Cardiac septum (tissue), 1 donor: ENCODE data around the gene ADSS2. TPM values are rescaled to one million over a fixed set of nuclear protein-coding genes. Genes with fewer than 3 reads are reported as not detected.

Experiments
- DNase-seq: peaks from one replicate; pipeline ENCODE4 v3.0.0-alpha.2; 2020; ENCODE audit warnings: low spot score
- intact Hi-C: fragments of 100-400 bp; cut with DNase I; formaldehyde crosslinking; loops from one replicate; pipeline ENCODE4 v1.14.0; 2022
- total RNA-seq: library from RNA; stranded (reverse); fragmentation: NEBNext Ultra II Directional; extraction: Animal tissue kit (Norgen Biotek cat#: 25700); gene quantifications from one replicate; pipeline ENCODE4 v1.2.1, GENCODE V29; 2021
- donor health status: DM: no; HTN: no; CAD: no.

Gene ADSS2
- total RNA-seq, 1 donor from 2014 or later = 8.6 TPM

DNA sequence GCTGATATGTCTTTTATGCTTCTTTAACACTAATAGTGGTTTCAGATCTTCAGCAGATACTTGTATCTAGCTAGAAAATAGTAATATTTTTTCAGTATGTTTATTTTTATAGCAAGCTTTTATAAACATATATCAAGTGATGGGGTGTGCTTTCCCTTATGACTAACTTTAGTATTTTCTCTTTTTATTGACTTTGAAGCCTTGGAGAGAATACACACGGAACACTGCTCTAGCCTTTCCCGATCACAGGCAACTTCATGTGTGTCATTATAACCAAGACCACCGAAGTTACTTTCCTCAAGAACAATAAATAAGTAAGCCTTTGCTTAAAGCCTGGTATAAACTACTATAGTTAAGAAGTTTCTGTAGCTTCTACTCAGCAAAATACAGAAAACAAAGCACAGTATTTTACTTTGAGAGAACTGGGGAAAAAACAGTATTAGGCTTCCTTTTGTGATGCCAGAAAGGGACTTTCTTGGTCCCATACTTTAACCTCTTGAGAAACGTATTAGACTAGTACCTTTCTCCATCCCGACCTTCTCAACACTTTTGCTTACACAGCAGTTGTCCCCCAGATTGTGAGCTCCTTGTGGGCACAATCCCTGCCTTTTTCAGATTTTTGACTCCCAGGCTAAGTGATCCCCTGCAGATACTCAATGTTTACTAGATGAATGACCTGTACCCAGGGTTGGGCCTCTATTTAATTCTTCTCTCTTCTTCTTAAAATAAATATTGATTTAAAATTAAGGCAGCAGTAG lies 3.3 kb downstream of the ADSS2 start:
- intact Hi-C loops = no loop called here
- no peak for DNase-seq

GRCh38 chr1:244447552-244447951 lies 4.2 kb downstream of the ADSS2 start:
- intact Hi-C loops = no loop called here

GRCh38 chr1:244447024-244447423 lies 4.7 kb downstream of the ADSS2 start:
- intact Hi-C loops = no loop called here
- no peak for DNase-seq

More at GRCh38 chr1:244447552-244447951, 4.2 kb downstream of the ADSS2 start:
- no peak for DNase-seq

GRCh38 chr1:244445320-244446181 lies 6.2 kb downstream of the ADSS2 start:
- DNase-seq = no peak
- intact Hi-C loops = no loop called here

GRCh38 chr1:244444854-244445253 lies 6.9 kb downstream of the ADSS2 start:
- intact Hi-C loops = no loop called here

GRCh38 chr1:244442850-244443249 lies 8.9 kb downstream of the ADSS2 start:
- intact Hi-C loops = no loop called here
- DNase-seq = no peak

More at GRCh38 chr1:244444854-244445253, 6.9 kb downstream of the ADSS2 start:
- no peak for DNase-seq

DNA sequence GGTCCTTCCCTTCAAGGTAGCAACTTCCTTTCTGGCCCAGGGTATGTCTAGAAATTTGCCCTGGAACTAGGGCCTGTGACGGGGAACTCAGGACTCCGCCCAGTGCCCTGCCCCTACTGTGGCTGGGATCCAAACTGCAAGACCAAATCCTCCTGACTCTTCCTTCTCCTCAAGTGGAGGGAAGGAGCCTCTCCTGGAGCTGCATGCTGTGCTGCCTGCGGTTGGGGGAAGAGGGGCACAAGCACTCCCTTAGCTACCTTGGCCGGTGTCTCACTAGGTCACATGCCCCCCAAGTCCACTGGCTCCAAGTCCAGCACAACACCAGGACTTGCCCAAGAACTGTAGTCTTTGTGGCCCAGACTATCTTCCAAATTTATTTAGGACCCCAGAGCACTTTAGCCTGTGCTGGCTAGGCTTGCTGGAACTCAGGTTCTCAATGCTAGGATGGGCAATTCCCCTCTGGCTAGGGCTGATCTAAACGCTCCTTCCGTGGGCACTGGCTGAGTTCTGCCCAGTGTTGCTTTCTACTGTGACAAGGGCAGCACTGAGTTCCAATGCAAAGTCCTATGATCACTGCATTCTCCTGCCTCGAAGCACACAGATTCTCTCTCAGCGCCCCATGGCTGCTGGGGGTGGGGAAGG lies 12.2 kb downstream of the ADSS2 start:
- DNase-seq = no peak
- intact Hi-C loops = no loop called here

DNA sequence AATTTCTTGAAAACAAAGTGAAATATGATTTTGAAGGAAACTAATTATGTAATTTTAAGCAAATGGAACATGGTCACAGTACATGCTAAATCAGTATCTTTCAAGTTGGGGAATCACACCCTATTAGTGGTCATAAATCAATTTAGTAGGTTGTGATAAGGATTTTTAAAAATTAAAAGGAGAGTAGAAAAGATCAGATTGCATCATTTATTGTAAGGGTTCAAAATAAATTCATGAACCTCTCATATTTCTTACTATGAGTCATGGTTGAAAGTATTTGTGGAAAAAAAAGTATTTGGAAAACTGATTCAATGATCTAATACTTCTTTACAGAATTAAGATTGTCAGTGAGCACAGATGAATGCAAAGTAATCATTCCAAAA lies 14.6 kb downstream of the ADSS2 start:
- intact Hi-C loops = no loop called here
- no peak for DNase-seq

- intact Hi-C loops = no loop called here
- DNase-seq = no peak
Measured at GRCh38 chr1:244436336-244437085, 15.2 kb downstream of the ADSS2 start.

DNA sequence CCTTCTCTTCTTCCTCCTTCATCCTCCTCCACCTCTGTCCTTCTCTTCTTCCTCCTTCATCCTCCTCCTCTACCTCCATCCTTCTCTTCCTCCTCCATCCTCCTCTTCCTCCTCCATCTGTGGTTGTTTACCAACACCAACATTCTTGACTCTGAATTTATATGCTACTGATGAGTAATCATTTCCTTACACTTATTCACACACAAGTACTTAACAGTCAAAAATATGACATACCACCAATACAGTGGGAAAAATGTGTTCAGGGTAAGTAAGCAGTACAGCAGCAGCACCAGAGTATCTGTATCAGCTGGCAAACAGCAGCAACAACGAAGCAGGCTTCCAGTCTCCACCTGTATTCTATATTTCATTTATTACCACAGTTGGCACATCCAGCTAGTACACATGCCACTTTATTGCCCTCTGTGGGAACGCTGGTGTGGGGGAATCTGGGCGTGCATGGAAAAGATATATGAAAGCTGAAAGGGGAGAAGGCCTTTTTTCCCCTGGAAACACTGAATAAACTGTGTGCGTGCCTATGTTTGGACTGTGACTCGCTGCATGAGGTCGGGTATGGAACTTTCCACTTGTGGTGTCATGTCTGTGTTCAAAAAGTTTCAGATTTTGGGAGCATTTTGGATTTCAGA lies 16.0 kb downstream of the ADSS2 start:
- intact Hi-C loops = no loop called here
- DNase-seq = no peak

DNA sequence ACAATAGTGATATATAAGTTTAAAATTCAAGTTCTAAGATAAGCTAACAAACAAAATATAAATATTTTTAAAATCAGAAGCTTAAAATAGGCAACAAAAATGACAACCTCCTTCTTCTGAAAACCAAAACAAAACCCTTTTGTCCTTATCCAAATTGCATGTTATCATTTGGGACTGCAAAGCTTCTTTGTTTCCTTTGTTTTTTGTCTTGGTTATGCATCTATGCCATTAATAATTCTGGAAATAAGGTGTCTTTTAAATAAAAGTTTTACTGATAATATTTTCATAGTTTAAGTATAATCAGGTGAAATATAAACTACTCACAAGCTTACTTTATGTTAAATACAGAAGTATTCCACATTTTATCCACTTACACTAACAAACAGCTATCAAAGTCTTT lies 20.5 kb downstream of the ADSS2 start:
- no peak for DNase-seq
- intact Hi-C loops = no loop called here

DNA sequence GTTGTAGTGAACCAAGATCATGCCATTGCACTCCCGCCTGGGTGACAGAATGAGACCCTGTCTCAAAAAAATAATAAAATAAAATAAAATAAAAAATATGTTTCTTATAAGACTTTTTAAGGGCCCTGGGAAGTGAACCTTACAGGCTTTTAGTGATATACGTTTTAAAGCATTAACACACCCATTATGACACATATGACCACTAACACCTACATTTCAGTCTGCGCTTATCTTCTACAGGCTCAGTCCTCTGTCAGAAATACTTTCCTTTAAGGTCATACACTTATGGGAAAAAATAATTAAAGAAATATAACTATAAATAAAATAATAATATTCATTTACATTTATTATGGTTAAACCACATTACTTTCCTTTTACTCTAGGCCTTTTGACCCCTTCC lies 21.9 kb downstream of the ADSS2 start:
- intact Hi-C loops = no loop called here
- DNase-seq = no peak

DNA sequence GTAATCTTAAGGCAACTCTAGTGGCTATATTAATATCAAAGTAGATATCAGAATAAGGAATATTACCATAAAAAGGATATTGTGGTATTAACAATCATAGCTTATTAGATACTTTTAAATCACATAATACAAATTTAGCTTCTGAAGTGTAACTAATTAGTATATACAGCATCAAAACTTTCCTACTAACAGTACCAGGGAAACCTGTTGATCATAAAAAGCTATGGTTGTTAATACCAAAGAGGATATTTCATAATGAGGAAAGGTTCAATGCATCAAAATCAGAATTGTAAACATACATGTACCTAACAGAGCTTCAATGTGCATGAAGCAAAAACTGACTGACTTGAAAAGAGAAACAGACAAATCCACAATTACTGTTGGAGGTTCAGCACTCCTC lies 24.1 kb downstream of the ADSS2 start:
- DNase-seq = no peak
- intact Hi-C loops = no loop called here

GRCh38 chr1:244424649-244425334 lies 26.9 kb downstream of the ADSS2 start:
- DNase-seq = no peak
- intact Hi-C loops = no loop called here

GRCh38 chr1:244422174-244422573 lies 29.5 kb downstream of the ADSS2 start:
- no peak for DNase-seq
- intact Hi-C loops = no loop called here

DNA sequence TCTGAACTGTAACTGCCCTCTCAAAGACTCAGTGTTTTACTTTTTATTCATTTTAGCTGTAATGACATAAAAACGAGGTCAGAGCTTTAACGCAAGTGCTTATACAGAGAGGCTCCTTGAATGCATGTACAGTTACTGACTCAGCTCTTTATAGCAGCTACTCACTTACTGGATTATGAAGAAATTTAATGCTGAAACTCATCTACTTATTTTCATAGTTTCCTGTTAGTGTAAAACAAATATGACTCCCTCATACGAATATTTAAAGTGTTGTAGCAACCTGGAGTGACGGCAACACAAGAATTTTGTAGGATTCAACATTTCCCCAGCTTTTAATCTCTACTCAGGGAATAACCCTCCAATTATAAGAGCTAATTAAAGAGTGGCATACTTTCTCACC lies 32.7 kb downstream of the ADSS2 start:
- DNase-seq = no peak
- intact Hi-C loops = no loop called here

DNA sequence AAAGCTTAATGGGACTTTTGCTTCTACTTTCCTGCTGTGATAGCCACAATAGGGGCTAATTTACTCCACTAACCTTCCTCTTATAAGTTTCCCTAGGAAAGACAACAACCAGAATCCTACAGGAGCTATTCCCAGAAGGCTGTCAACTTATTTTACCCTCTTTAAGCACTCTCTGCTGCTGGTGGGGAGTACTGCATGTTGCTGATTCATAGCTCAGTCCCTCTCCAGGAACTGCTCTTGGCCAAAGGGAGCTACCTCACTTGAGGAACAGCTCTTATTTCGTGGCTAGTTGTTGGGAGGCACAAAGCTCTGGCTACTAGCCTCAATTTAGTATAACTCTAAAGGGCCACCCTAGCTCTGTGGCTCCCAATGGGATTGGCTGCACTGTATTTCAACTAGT lies 37.2 kb downstream of the ADSS2 start:
- intact Hi-C loops = no loop called here
- no peak for DNase-seq

GRCh38 chr1:244413736-244414135 lies 38.0 kb downstream of the ADSS2 start:
- intact Hi-C loops = no loop called here
- no peak for DNase-seq

GRCh38 chr1:244412176-244412575 lies 39.5 kb downstream of the ADSS2 start:
- DNase-seq = no peak
- intact Hi-C loops = no loop called here
